Esophagus muscularis mucosa (tissue), 4 donors: ENCODE results near the gene AS3MT. TPM values are rescaled to one million over a fixed set of nuclear protein-coding genes. Genes with fewer than 3 reads are reported as not detected.
"Not testable (repeated sequence)": the region's sequence is repeated elsewhere in the genome, so short reads cannot be mapped to it uniquely, and the experiment has no call there.

ENCODE experiments used
- DNase-seq: peaks from one replicate; pipeline ENCODE4 v3.0.0-alpha.2; 2017; ENCODE audit errors: extremely low spot score
- H3K27ac ChIP-seq, 4 donors: fragments of 200-600 bp; sonication (generic); replicated peaks in 1 of 4; 1 replicate in 3 of 4; 2 replicates in 1 of 4; pipeline ENCODE4 v1.5.1; 2016 to 2019; ENCODE audit warnings: mild to moderate bottlenecking in 1 of 4
- H3K27me3 ChIP-seq, 4 donors: fragments of 200-600 bp; sonication (generic); one replicate each; pipeline versions ENCODE4 v1.5.1 to v1.6.0; 2016 to 2019
- H3K36me3 ChIP-seq, 4 donors: fragments of 200-600 bp; sonication (generic); one replicate each; pipeline ENCODE4 v1.5.1; 2016 to 2019
- H3K4me1 ChIP-seq, 4 donors: fragments of 200-600 bp; sonication (generic); one replicate each; pipeline ENCODE4 v1.5.1; 2016 to 2019
- H3K4me3 ChIP-seq, 4 donors: fragments of 200-600 bp; sonication (generic); 1 replicate in 2 of 4; 2 replicates in 2 of 4; pipeline ENCODE4 v1.5.1; 2016 to 2019; ENCODE audit warnings: mild to moderate bottlenecking in 4 of 4, moderate library complexity in 1 of 4
- H3K9me3 ChIP-seq, 4 donors: fragments of 200-600 bp; sonication (generic); 1 replicate in 3 of 4; 2 replicates in 1 of 4; pipeline ENCODE4 v1.5.1; 2016 to 2019
- EP300 ChIP-seq: sonication (generic); formaldehyde crosslinking; IDR thresholded peaks from one replicate; pipeline ENCODE4 v1.6.1; 2017; ENCODE audit warnings: antibody characterized with exemption
- POLR2A ChIP-seq: fragments of 450-650 bp; IDR thresholded peaks from one replicate; pipeline ENCODE4 v1.6.1; 2017; ENCODE audit warnings: antibody characterized with exemption, moderate library complexity, mild to moderate bottlenecking, low read depth
- POLR2AphosphoS5 ChIP-seq, 2 donors: sonication (generic); formaldehyde crosslinking; IDR thresholded peaks; one replicate each; pipeline ENCODE4 v1.6.1; 2017; ENCODE audit warnings: antibody characterized with exemption in 2 of 2
- WGBS: methylation state at CpG from one replicate; pipeline ENCODE4 v1.1.5; 2018; 5-methylcytosine and 5-hydroxymethylcytosine counted together
- intact Hi-C: fragments of 100-400 bp; cut with DNase I; formaldehyde crosslinking; loops from one replicate; pipeline ENCODE4 v1.15.1; 2023
- total RNA-seq, 4 donors: library from RNA; depleted of rRNA; stranded (reverse); fragments of >200 nt; gene quantifications; one replicate each; pipeline versions ENCODE4 v1.1.0 to v1.2.1, GENCODE V29; 2016
- TF ChIP-seq, protein P1 (sequence below), 3 experiments: fragments of 200-600 bp in 2 of 3; fragments of 450-650 bp in 1 of 3; sonication (generic) in 2 of 3; IDR thresholded peaks; one replicate each; pipeline ENCODE4 v1.5.1; 2017 to 2019; ENCODE audit warnings: antibody characterized with exemption in 3 of 3, mild to moderate bottlenecking in 2 of 3, moderate library complexity in 1 of 3

AS3MT gene
- total RNA-seq, 4 donors from 2014 or later, result 5.1 to 9.3 (median 6.8) TPM

DNA sequence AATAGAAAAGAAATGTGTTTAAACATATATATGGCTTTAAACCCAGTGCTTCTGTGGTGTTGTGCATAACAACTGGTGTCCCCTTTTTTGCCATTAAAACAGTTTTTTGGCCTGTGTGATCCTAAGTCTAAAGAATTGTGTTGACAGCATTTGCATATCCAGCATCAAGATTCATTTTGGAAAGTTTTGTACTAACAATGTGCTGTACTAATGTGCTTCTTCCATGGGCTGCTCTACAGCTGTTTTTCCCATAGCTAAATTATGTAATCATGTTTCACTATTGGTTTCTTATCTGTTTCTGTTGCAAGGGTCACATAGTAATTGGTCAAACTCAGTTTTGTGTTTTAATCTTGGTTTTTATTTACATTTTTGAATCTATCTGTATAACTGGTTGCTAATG lies 54.3 kb downstream of the AS3MT start:
- no peak for DNase-seq
- intact Hi-C loops, result no loop called here
- H3K27me3 ChIP-seq, result no peaks in the 10 kb centered on the region
- TF ChIP-seq POLR2A, result no peak
- no peak overlapping the region for H3K4me3 ChIP-seq
- H3K36me3 ChIP-seq, result peaks cover 0 to 12% (median 0%) of the 10 kb centered on the region in 4 donors
- H3K9me3 ChIP-seq, result no peaks in the 10 kb centered on the region
- no peak overlapping the region for H3K27ac ChIP-seq
- peaks cover 10 to 51% (median 47%) of the 10 kb centered on the region in 4 donors for H3K4me1 ChIP-seq

DNA sequence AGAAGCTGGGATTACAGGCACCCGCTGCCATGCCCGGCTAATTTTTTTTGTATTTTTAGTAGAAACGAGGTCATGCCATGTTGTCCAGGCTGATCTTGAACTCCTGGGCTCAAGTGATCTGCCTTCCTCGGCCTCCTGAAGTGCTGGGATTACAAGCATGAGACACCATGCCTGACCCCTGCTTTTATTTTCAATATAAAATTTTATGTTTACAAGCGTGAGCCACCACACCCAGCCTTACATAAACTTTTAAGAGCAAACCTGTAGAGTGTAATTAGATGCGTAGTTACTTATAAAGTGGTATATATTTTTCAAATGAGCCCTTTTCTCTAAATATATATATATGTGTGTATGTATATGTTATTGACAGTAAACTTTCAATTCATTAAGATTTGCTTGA lies 57.6 kb downstream of the AS3MT start:
- H3K9me3 ChIP-seq, result no peaks in the 10 kb centered on the region
- 93% methylated on average over 6 of the region's 6 CpGs for WGBS
- no peak overlapping the region for H3K27ac ChIP-seq
- peaks cover 0 to 12% (median 0%) of the 10 kb centered on the region in 4 donors for H3K36me3 ChIP-seq
- intact Hi-C loops, result no loop called here
- no peak overlapping the region for H3K4me3 ChIP-seq
- TF ChIP-seq POLR2A, result no peak
- no peak for TF ChIP-seq POLR2AphosphoS5 (IDR thresholded peaks at IDR 0.05)
- TF ChIP-seq, protein P1, sequence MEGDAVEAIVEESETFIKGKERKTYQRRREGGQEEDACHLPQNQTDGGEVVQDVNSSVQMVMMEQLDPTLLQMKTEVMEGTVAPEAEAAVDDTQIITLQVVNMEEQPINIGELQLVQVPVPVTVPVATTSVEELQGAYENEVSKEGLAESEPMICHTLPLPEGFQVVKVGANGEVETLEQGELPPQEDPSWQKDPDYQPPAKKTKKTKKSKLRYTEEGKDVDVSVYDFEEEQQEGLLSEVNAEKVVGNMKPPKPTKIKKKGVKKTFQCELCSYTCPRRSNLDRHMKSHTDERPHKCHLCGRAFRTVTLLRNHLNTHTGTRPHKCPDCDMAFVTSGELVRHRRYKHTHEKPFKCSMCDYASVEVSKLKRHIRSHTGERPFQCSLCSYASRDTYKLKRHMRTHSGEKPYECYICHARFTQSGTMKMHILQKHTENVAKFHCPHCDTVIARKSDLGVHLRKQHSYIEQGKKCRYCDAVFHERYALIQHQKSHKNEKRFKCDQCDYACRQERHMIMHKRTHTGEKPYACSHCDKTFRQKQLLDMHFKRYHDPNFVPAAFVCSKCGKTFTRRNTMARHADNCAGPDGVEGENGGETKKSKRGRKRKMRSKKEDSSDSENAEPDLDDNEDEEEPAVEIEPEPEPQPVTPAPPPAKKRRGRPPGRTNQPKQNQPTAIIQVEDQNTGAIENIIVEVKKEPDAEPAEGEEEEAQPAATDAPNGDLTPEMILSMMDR (IDR thresholded peaks at IDR 0.05), result no peak
- no peak for TF ChIP-seq EP300
- peaks cover 0 to 21% (median 17%) of the 10 kb centered on the region in 4 donors for H3K4me1 ChIP-seq
- no peak for DNase-seq
- no peaks in the 10 kb centered on the region for H3K27me3 ChIP-seq

DNA sequence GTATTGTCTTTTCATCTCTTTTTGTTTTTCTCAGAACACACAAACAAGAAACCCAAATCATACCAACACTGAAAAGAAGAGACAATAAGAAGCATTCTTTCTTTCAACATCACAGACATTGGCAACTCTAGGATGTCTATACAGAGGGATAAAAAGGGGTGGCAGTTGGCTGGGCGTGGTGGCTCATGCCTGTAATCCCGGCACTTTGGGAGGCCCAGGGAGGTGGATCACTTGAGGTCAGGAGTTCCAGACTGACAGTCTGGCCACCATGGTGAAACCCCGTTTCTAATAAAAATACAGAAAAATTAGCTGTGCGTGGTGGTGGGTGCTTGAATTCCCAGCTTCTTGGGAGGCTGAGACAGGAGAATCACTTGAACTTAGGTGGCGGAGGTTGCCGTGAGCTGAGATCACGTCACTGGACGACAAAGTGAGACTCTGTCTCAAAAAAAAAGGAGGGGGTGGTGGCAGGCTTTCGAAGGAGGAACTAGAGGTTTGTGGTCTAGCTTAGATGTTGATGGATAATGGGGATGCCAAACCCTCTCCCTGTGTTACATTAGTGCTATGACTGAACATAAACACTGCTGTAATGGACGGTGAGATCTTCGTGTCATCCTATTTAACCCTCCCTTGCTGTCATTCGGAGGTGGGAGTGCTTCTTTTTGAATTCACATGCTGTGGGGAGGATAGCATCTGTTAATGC lies 58.2 kb downstream of the AS3MT start:
- Histone ChIP-seq H3K4me1 (peaks cover 0 to 17% (median 13%) of the 10 kb centered on the region in 4 donors), H3K27me3 (no peaks in the 10 kb centered on the region), H3K27ac (no peak overlapping the region), H3K36me3 (peaks cover 0 to 12% (median 0%) of the 10 kb centered on the region in 4 donors), H3K4me3 (no peak overlapping the region), H3K9me3 (no peaks in the 10 kb centered on the region)
- TF ChIP-seq, protein P1 (IDR thresholded peaks at IDR 0.05), result no peak
- TF ChIP-seq EP300 (no peak), POLR2A (no peak), POLR2AphosphoS5 (IDR thresholded peaks at IDR 0.05) (no peak)
- intact Hi-C loops, result no loop called here
- DNase-seq, result no peak
- WGBS, result 71% methylated on average over 12 of the region's 12 CpGs

DNA sequence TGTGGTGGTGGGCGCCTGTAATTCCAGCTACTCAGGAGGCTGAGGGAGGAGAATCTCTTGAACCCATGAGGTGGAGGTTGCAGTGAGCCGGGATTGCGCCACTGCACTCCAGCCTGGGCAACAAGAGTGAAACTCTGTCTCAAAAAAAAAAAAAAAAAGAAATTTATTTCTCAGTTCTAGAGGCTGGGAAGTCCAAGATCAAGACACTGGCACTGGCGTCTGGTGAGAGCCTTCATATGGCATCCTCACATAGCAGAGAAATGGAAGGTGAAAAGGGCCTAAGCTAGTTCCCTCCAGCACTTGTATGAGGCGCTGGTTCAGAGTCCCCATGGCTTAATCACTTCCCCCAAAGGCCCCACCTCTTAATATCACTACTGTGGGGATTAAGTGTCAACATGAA lies 59.2 kb downstream of the AS3MT start:
- H3K27ac ChIP-seq, H3K4me3 ChIP-seq, DNase-seq, H3K27me3 ChIP-seq, intact Hi-C loops, H3K9me3 ChIP-seq, H3K4me1 ChIP-seq: not testable (repeated sequence)
- H3K36me3 ChIP-seq, result peaks cover 0 to 12% (median 0%) of the 10 kb centered on the region in 4 donors
- 97% methylated on average over 5 of the region's 5 CpGs for WGBS

DNA sequence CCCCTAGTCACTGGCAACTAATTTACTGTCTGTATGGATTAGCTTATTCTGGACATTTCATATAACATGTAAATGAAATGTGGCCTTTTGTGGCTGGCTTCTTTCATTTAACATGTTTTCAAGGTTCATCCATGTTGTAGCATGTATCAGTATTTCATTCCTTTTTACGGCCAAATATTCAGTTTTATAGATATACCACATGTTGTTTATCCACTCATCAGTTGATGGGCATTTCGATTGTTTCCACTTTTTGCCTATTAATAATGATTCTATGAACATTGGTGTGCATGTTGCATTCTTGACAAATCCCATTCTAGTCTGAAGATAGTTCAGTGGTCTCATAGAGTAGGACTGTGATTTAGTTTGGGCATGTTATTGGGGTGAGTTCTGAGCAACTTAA lies 61.5 kb downstream of the AS3MT start:
- DNase-seq, result no peak
- Histone ChIP-seq H3K4me1 (no peaks in the 10 kb centered on the region), H3K27ac (no peak overlapping the region), H3K4me3 (no peak overlapping the region), H3K36me3 (peaks cover 0 to 12% (median 0%) of the 10 kb centered on the region in 4 donors), H3K27me3 (no peaks in the 10 kb centered on the region), H3K9me3 (no peaks in the 10 kb centered on the region)
- 97% methylated on average over 2 of the region's 2 CpGs for WGBS
- intact Hi-C loops, result no loop called here
- no peak for TF ChIP-seq EP300
- TF ChIP-seq POLR2A, result no peak
- TF ChIP-seq POLR2AphosphoS5 (IDR thresholded peaks at IDR 0.05), result no peak
- TF ChIP-seq, protein P1 (IDR thresholded peaks at IDR 0.05), result no peak

DNA sequence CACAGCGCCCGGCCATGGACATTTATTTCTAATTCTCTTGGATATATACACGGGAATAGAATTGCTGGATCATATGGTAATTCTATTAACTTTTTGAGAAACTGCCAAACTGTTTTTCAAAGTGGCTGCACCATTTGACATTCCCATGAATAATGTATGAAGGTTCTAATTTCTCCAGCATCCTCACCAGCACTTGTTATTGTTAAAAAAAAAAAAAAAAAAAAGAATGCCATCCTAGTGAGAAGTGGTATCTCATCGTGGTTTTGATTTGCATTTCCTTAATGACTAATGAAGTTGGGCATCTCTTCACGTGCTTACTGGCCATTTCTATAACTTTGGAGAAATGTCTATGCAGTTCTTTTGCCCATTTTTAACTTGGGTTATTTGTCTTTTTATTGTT lies 62.4 kb downstream of the AS3MT start:
- intact Hi-C loops, result no loop called here
- TF ChIP-seq, protein P1 (IDR thresholded peaks at IDR 0.05), result no peak
- TF ChIP-seq POLR2A (no peak), EP300 (no peak)
- Histone ChIP-seq H3K9me3 (no peaks in the 10 kb centered on the region), H3K27ac (no peak overlapping the region), H3K36me3 (peaks cover 0 to 12% (median 0%) of the 10 kb centered on the region in 4 donors), H3K4me1 (no peaks in the 10 kb centered on the region), H3K27me3 (no peaks in the 10 kb centered on the region), H3K4me3 (no peak overlapping the region)
- 85% methylated on average over 5 of the region's 5 CpGs for WGBS
- DNase-seq, result no peak
